IMR-90 (cell line): ENCODE results near the gene HEBP1. TPM values are rescaled to one million over a fixed set of nuclear protein-coding genes. Genes with fewer than 3 reads are reported as not detected.
A peak's percentile ranks its signal among the peaks of the same experiment; 100 is the strongest.

Source experiments
- ATAC-seq: fragments of 200-7000 bp; cut with Tn5 transposase; 2 replicates; pipeline ENCODE4 v1.9.1; 2020; ENCODE audit warnings: low read depth, mild to moderate bottlenecking, moderate library complexity
- BruUV-seq: library from RNA; stranded (reverse); fragments of 400-500 nt; replicated peaks from 2 replicates; lab custom pipeline; 2021; lab: Mats Ljungman, UMichigan
- CTCF ChIA-PET: fragments of 300-600 bp; formaldehyde crosslinking; extraction: SDS; loops from one replicate; lab custom pipeline; 2021; ENCODE audit warnings: antibody characterized with exemption; lab: Yijun Ruan, JAX
- POLR2A ChIA-PET: fragments of 300-600 bp; sonication (Branson Sonifier 250); formaldehyde crosslinking; loops from one replicate; lab custom pipeline; 2022; ENCODE audit warnings: antibody characterized with exemption; ENCODE audit not compliant: unreplicated experiment; lab: Charles Lee
- DNase-seq: peaks from one replicate; pipeline ENCODE4 v3.0.0; 2013
- H2AFZ ChIP-seq: replicated peaks from 2 replicates; pipeline ENCODE3; 2013; ENCODE audit warnings: low read length, mild to moderate bottlenecking; ENCODE audit not compliant: poor library complexity
- H2AK5ac ChIP-seq: 2 replicates; pipeline ENCODE4 v1.6.1; 2013; ENCODE audit warnings: low read depth, low read length, inconsistent platforms
- H2AK9ac ChIP-seq: replicated peaks from 2 replicates; pipeline ENCODE3; 2013; ENCODE audit warnings: mild to moderate bottlenecking, low read depth, low read length, moderate library complexity; ENCODE audit not compliant: poor library complexity
- H2BK120ac ChIP-seq: 2 replicates; pipeline ENCODE4 v1.6.1; 2013; ENCODE audit warnings: low read depth, low read length, inconsistent platforms
- H2BK15ac ChIP-seq: 3 replicates; pipeline ENCODE4 v1.6.1; 2013; ENCODE audit warnings: low read depth, low read length, inconsistent platforms
- H2BK20ac ChIP-seq: 2 replicates; pipeline ENCODE4 v1.6.1; 2013; ENCODE audit warnings: low read depth, mild to moderate bottlenecking, inconsistent platforms, low read length, moderate library complexity
- H2BK5ac ChIP-seq: 2 replicates; pipeline ENCODE4 v1.6.1; 2013; ENCODE audit warnings: mild to moderate bottlenecking, low read depth, low read length, inconsistent platforms; ENCODE audit not compliant: poor library complexity, severe bottlenecking
- H3K14ac ChIP-seq: replicated peaks from 2 replicates; pipeline ENCODE4 v1.6.1; 2013; ENCODE audit warnings: low read depth, low read length, inconsistent platforms
- H3K18ac ChIP-seq: 2 replicates; pipeline ENCODE4 v1.6.1; 2013; ENCODE audit warnings: low read depth, low read length, control low read depth
- H3K23ac ChIP-seq: 2 replicates; pipeline ENCODE4 v1.6.1; 2013; ENCODE audit warnings: low read depth, low read length, inconsistent platforms
- H3K27ac ChIP-seq: 2 replicates; pipeline ENCODE4 v1.5.1; 2013; ENCODE audit warnings: mild to moderate bottlenecking, control low read depth, low read length; ENCODE audit not compliant: insufficient read depth
- H3K27me3 ChIP-seq: 2 replicates; pipeline ENCODE4 v1.6.1; 2013; ENCODE audit warnings: low read length; ENCODE audit not compliant: control insufficient read depth, insufficient read depth
- H3K36me3 ChIP-seq: 2 replicates; pipeline ENCODE4 v1.6.1; 2013; ENCODE audit warnings: low read length, mixed read lengths; ENCODE audit not compliant: control insufficient read depth, insufficient read depth
- H3K4ac ChIP-seq: 2 replicates; pipeline ENCODE4 v1.6.1; 2013; ENCODE audit warnings: low read depth, low read length, inconsistent platforms
- H3K4me1 ChIP-seq: 2 replicates; pipeline ENCODE4 v1.6.1; 2013; ENCODE audit warnings: low read length, mixed read lengths; ENCODE audit not compliant: control insufficient read depth, insufficient read depth
- H3K4me2 ChIP-seq: 2 replicates; pipeline ENCODE4 v1.6.1; 2013; ENCODE audit warnings: low read depth, mild to moderate bottlenecking, control low read depth, low read length, moderate library complexity
- H3K4me3 ChIP-seq: 2 replicates; pipeline ENCODE4 v1.5.1; 2013; ENCODE audit warnings: low read depth, mild to moderate bottlenecking, control low read depth, low read length, moderate library complexity; ENCODE audit not compliant: insufficient read depth
- H3K56ac ChIP-seq: 2 replicates; pipeline ENCODE4 v1.6.1; 2013; ENCODE audit warnings: low read length, inconsistent platforms; ENCODE audit not compliant: insufficient read depth; ENCODE audit errors: extremely low read depth
- H3K79me1 ChIP-seq, 2 experiments: 2 replicates each; pipeline ENCODE4 v1.6.1; 2013; ENCODE audit warnings: low read length in 2 of 2, inconsistent platforms in 1 of 2, low read depth in 1 of 2
- H3K9ac ChIP-seq: 2 replicates; pipeline ENCODE4 v1.6.1; 2013; ENCODE audit warnings: low read depth, low read length, control low read depth
- H3K9me1 ChIP-seq: 2 replicates; pipeline ENCODE4 v1.6.1; 2013; ENCODE audit warnings: low read length, inconsistent platforms; ENCODE audit not compliant: insufficient read depth
- H3K9me3 ChIP-seq: 2 replicates; pipeline ENCODE4 v1.6.1; 2013; ENCODE audit warnings: low read length; ENCODE audit not compliant: control insufficient read depth, insufficient read depth
- H4K20me1 ChIP-seq: 2 replicates; pipeline ENCODE4 v1.6.1; 2013; ENCODE audit warnings: low read length, inconsistent platforms; ENCODE audit not compliant: insufficient read depth
- H4K5ac ChIP-seq: 2 replicates; pipeline ENCODE4 v1.6.1; 2013; ENCODE audit warnings: mild to moderate bottlenecking, low read depth, low read length, control low read depth
- H4K8ac ChIP-seq, 2 experiments: 2 replicates each; pipeline ENCODE4 v1.6.1; 2013; ENCODE audit warnings: low read depth in 2 of 2, low read length in 2 of 2, control low read depth in 1 of 2, inconsistent platforms in 1 of 2
- H4K91ac ChIP-seq: 2 replicates; pipeline ENCODE4 v1.6.1; 2013; ENCODE audit warnings: low read depth, low read length, inconsistent platforms; ENCODE audit not compliant: insufficient read depth
- CEBPB ChIP-seq: IDR thresholded peaks from 2 replicates; pipeline ENCODE4 v1.6.1; 2012; ENCODE audit warnings: low read depth, low read length, improper control_type of control experiment
- CHD1 ChIP-seq: IDR thresholded peaks from 2 replicates; pipeline ENCODE4 v1.6.1; 2012; ENCODE audit warnings: low read depth, low read length, improper control_type of control experiment
- CTCF ChIP-seq: conservative IDR thresholded peaks from 2 replicates; pipeline ENCODE4 v1.5.1; 2012; ENCODE audit warnings: mild to moderate bottlenecking, low read depth, low read length, improper control_type of control experiment
- ELK1 ChIP-seq: fragments of 150-350 bp; IDR thresholded peaks from 2 replicates; pipeline ENCODE4 v1.6.1; 2016; ENCODE audit warnings: low read depth, mild to moderate bottlenecking, low read length, moderate library complexity, borderline replicate concordance
- FOS ChIP-seq: fragments of 150-350 bp; IDR thresholded peaks from 2 replicates; pipeline ENCODE4 v1.6.1; 2016; ENCODE audit warnings: low read depth, low read length
- MAFK ChIP-seq: IDR thresholded peaks from 2 replicates; pipeline ENCODE4 v1.6.1; 2012; ENCODE audit warnings: low read depth, low read length, improper control_type of control experiment
- MXI1 ChIP-seq: IDR thresholded peaks from 2 replicates; pipeline ENCODE4 v1.6.1; 2012; ENCODE audit warnings: low read depth, mild to moderate bottlenecking, low read length, moderate library complexity, borderline replicate concordance
- POLR2A ChIP-seq: IDR thresholded peaks from 2 replicates; pipeline ENCODE4 v1.6.1; 2012; ENCODE audit warnings: mild to moderate bottlenecking, low read depth, low read length
- RAD21 ChIP-seq: IDR thresholded peaks from 2 replicates; pipeline ENCODE4 v1.6.1; 2012; ENCODE audit warnings: low read length, improper control_type of control experiment
- RFX5 ChIP-seq: IDR thresholded peaks from 2 replicates; pipeline ENCODE4 v1.8.0; 2012; ENCODE audit warnings: low read depth, mild to moderate bottlenecking, low read length, moderate library complexity
- SMC3 ChIP-seq: fragments of 150-350 bp; IDR thresholded peaks from 2 replicates; pipeline ENCODE4 v1.6.1; 2016; ENCODE audit warnings: low read depth, mild to moderate bottlenecking, antibody characterized with exemption, low read length, moderate library complexity
- WGBS, 2 experiments: methylation state at CpG; one replicate each; pipeline versions ENCODE4 v1.1.5 to v1.1.7; 2013; ENCODE audit warnings: missing lambda C conversion rate in 2 of 2; ENCODE audit not compliant: insufficient read length in 1 of 2; ENCODE audit errors: extremely low coverage in 2 of 2; 5-methylcytosine and 5-hydroxymethylcytosine counted together
- dilution Hi-C: fragments of 300-500 bp; cut with HindIII; formaldehyde crosslinking; loops from one replicate; pipeline ENCODE4 v1.14.3; 2018; ENCODE audit warnings: low sequenced_read_pairs; ENCODE audit not compliant: unreplicated experiment
- in situ Hi-C: fragments of 300-500 bp; cut with MboI; formaldehyde crosslinking; loops from 3 replicates; pipeline ENCODE4 v1.14.3; 2019; ENCODE audit warnings: low sequenced_read_pairs, inconsistent platforms, mixed read lengths
- intact Hi-C: fragments of 100-400 bp; cut with micrococcal nuclease; formaldehyde crosslinking; loops from 2 replicates; pipeline ENCODE4 v1.10.0; 2022
- polyA plus RNA-seq, 3 experiments: library from polyadenylated mRNA; depleted of rRNA; stranded (reverse); fragments of >200 nt; gene quantifications; 2 replicates each; pipeline ENCODE4 v1.2.3, GENCODE V29; 2012; ENCODE audit warnings: low replicate concordance in 1 of 3
- total RNA-seq: library from RNA; depleted of rRNA; stranded (reverse); fragments of >200 nt; gene quantifications from 2 replicates; pipeline ENCODE4 v1.2.3, GENCODE V29; 2012

Gene HEBP1
- total and polyA plus RNA-seq, 2 of the 4 experiments (the other 2 are of a cell fraction) = 18.8 to 49.2 TPM

- H3K18ac ChIP-seq = no peak overlapping the region
- no peak overlapping the region; the same call in 2 of the 3 replicates for H2BK15ac ChIP-seq
- H3K23ac ChIP-seq = no peak overlapping the region
- H3K4me3 ChIP-seq = no peak overlapping the region
- WGBS, 2 experiments = no CpG with 5 or more reads among the region's 4 CpGs
- peaks cover 2% of the 10 kb centered on the region for H3K27me3 ChIP-seq
- no peaks in the 10 kb centered on the region for H4K20me1 ChIP-seq
- peak overlapping the region; percentile 41 for H2AFZ ChIP-seq
- ChIA-PET CTCF (no interaction called here), POLR2A (no interaction called here)
- no peak overlapping the region for H3K27ac ChIP-seq
- H3K56ac ChIP-seq = no peak overlapping the region
- TF ChIP-seq MXI1 (no peak), FOS (no peak), RFX5 (no peak), MAFK (no peak), SMC3 (no peak), ELK1 (no peak), CTCF (no peak), CEBPB (no peak), CHD1 (no peak), POLR2A (no peak), RAD21 (no peak)
- no peak overlapping the region for H2BK5ac ChIP-seq
- H4K5ac ChIP-seq = no peak overlapping the region
- no peaks in the 10 kb centered on the region for H3K36me3 ChIP-seq
- no peaks in the 10 kb centered on the region for H3K79me1 ChIP-seq
- dilution Hi-C loops (no loop called here), intact Hi-C loops (no loop called here), in situ Hi-C loops (loop anchor here (5.0 to 25.0 kb wide), 2 partner anchors 183 to 508 kb away; no protein-coding TSS in a partner anchor)
- H4K91ac ChIP-seq = no peak overlapping the region
- no peak overlapping the region for H2AK5ac ChIP-seq
- BruUV-seq = no TSS peak
- H3K9me1 ChIP-seq = no peaks in the 10 kb centered on the region
- no peak overlapping the region for H2AK9ac ChIP-seq
- H2BK120ac ChIP-seq = no peak overlapping the region
- H3K14ac ChIP-seq = no peak overlapping the region
- no peak overlapping the region for H3K9ac ChIP-seq
- peaks cover 8% of the 10 kb centered on the region for H3K4me1 ChIP-seq
- no peak for ATAC-seq
- H4K8ac ChIP-seq = no peak overlapping the region
- H3K4me2 ChIP-seq = no peak overlapping the region
- DNase-seq = no peak
- H3K9me3 ChIP-seq = no peaks in the 10 kb centered on the region
- no peak overlapping the region for H3K4ac ChIP-seq
- H2BK20ac ChIP-seq = no peak overlapping the region
Observed at GRCh38 chr12:13028825-13029570, 28.9 kb upstream of the HEBP1 start.
